Measurements from ENCODE around the gene ALDH1L1.

- TF ChIP-seq CTCF (IDR thresholded peaks at IDR 0.05; ENCODE audit: low read length) (no peak), EZH2 (optimal IDR thresholded peaks at IDR 0.05; ENCODE audit: low read depth, low read length) (no peak)
Measured at GRCh38 chr3:126121074-126121473, 59.3 kb downstream of the ALDH1L1 start.
